LNCaP clone FGC (cell line): Measurements from ENCODE around the gene CA10.

Experiments used
- DNase-seq: peaks from one replicate; pipeline ENCODE4 v3.0.0-alpha.2; 2011; ENCODE audit warnings: low read depth
- H3K4me3 ChIP-seq: 2 replicates; pipeline ENCODE4 v1.5.1; 2011; ENCODE audit warnings: mild to moderate bottlenecking, low read depth, low read length, control low read depth
- CTCF ChIP-seq: IDR thresholded peaks from 2 replicates; pipeline ENCODE4 v1.5.1; 2012; ENCODE audit warnings: mild to moderate bottlenecking; ENCODE audit not compliant: control insufficient read depth, insufficient read depth; ENCODE audit errors: extremely low read depth

Gene CA10

GRCh38 chr17:51674579-51675255 is 483.8 kb downstream of the CA10 start:
- DNase-seq = no peak

GRCh38 chr17:51673070-51673469 is 485.4 kb downstream of the CA10 start:
- no peak for TF ChIP-seq CTCF
- no peak overlapping the region for H3K4me3 ChIP-seq
- DNase-seq = no peak

More at GRCh38 chr17:51674579-51675255, 483.8 kb downstream of the CA10 start:
- H3K4me3 ChIP-seq = no peak overlapping the region
- TF ChIP-seq CTCF = no peak

GRCh38 chr17:51672065-51672464 is 486.4 kb downstream of the CA10 start:
- H3K4me3 ChIP-seq = no peak overlapping the region
- peak; percentile 2 for DNase-seq
- TF ChIP-seq CTCF = no peak

- no peak for TF ChIP-seq CTCF
- no peak overlapping the region for H3K4me3 ChIP-seq
Observed at GRCh38 chr17:51670899-51671298, 487.6 kb downstream of the CA10 start.

GRCh38 chr17:51668963-51669246 is 489.6 kb downstream of the CA10 start:
- no peak for TF ChIP-seq CTCF
- no peak overlapping the region for H3K4me3 ChIP-seq
- no peak for DNase-seq

More at GRCh38 chr17:51670899-51671298, 487.6 kb downstream of the CA10 start:
- no peak for DNase-seq

- TF ChIP-seq CTCF = no peak
- DNase-seq = no peak
- no peak overlapping the region for H3K4me3 ChIP-seq
Observed at GRCh38 chr17:51668155-51668962, 490.2 kb downstream of the CA10 start.
